ENCODE measurements around the gene VPS51. TPM values are rescaled to one million over a fixed set of nuclear protein-coding genes. Genes with fewer than 3 reads are reported as not detected.

Gene VPS51
- total and polyA plus RNA-seq, 9 of the 15 experiments (the other 6 are each of a cell fraction or from before 2014, with no cell fraction given): 1.8 to 143 (median 46.8) TPM

DNA sequence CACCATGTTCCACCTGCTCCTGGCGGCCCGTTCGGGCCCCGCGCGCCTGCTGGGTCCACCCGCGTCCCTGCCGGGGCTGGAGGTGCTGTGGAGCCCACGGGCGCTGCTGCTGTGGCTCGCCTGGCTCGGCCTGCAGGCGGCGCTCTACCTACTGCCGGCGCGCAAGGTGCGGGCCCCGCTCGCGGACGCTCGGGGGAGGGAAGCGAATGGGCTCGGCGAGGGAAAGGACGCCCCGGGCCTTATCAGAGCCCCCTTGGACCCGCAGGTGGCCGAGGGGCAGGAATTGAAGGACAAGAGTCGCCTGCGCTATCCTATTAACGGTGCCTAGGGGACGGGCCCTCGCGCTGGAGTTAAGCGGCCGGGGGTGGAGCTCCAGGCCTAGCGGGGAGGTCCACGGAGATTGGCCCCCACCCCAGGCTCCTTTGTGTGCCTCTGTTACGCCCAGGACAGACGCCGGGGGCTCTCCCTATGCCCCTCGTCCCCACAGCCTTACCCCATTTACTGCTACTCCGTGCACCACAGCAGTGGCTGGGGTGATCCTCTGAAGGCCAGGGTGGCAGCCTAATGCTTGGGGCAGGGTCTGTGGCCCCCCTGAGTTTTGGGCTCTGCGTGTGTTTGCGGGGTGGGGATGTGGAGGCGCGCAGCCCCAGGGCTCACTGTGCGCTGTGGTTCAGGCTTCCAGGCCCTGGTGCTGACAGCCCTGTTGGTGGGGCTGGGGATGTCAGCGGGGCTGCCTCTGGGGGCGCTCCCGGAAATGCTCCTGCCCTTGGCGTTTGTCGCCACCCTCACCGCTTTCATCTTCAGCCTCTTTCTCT, 16.7 kb downstream of the VPS51 start (continued):
- TF ChIP-seq, protein P1, sequence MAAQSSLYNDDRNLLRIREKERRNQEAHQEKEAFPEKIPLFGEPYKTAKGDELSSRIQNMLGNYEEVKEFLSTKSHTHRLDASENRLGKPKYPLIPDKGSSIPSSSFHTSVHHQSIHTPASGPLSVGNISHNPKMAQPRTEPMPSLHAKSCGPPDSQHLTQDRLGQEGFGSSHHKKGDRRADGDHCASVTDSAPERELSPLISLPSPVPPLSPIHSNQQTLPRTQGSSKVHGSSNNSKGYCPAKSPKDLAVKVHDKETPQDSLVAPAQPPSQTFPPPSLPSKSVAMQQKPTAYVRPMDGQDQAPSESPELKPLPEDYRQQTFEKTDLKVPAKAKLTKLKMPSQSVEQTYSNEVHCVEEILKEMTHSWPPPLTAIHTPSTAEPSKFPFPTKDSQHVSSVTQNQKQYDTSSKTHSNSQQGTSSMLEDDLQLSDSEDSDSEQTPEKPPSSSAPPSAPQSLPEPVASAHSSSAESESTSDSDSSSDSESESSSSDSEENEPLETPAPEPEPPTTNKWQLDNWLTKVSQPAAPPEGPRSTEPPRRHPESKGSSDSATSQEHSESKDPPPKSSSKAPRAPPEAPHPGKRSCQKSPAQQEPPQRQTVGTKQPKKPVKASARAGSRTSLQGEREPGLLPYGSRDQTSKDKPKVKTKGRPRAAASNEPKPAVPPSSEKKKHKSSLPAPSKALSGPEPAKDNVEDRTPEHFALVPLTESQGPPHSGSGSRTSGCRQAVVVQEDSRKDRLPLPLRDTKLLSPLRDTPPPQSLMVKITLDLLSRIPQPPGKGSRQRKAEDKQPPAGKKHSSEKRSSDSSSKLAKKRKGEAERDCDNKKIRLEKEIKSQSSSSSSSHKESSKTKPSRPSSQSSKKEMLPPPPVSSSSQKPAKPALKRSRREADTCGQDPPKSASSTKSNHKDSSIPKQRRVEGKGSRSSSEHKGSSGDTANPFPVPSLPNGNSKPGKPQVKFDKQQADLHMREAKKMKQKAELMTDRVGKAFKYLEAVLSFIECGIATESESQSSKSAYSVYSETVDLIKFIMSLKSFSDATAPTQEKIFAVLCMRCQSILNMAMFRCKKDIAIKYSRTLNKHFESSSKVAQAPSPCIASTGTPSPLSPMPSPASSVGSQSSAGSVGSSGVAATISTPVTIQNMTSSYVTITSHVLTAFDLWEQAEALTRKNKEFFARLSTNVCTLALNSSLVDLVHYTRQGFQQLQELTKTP (IDR thresholded peaks at IDR 0.05; ENCODE audit: low read depth in 1 of 2, partially characterized antibody in 2 of 2): peak in 1 of 2 experiments; percentile 25
- TF ChIP-seq, protein P2, sequence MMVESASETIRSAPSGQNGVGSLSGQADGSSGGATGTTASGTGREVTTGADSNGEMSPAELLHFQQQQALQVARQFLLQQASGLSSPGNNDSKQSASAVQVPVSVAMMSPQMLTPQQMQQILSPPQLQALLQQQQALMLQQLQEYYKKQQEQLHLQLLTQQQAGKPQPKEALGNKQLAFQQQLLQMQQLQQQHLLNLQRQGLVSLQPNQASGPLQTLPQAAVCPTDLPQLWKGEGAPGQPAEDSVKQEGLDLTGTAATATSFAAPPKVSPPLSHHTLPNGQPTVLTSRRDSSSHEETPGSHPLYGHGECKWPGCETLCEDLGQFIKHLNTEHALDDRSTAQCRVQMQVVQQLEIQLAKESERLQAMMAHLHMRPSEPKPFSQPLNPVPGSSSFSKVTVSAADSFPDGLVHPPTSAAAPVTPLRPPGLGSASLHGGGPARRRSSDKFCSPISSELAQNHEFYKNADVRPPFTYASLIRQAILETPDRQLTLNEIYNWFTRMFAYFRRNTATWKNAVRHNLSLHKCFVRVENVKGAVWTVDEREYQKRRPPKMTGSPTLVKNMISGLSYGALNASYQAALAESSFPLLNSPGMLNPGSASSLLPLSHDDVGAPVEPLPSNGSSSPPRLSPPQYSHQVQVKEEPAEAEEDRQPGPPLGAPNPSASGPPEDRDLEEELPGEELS (CRISPR knock-in tag; IDR thresholded peaks at IDR 0.05; ENCODE audit: borderline replicate concordance): peak; percentile 47; the same call in 1 of the 2 replicates
- no peak for TF ChIP-seq KAT2B (IDR thresholded peaks at IDR 0.05; ENCODE audit: low read depth, low read length)
- peak; percentile 71 for TF ChIP-seq RBM22 (IDR thresholded peaks at IDR 0.05; ENCODE audit: low read depth, low read length, poor library complexity, severe bottlenecking)
- TF ChIP-seq CBX1 (IDR thresholded peaks at IDR 0.05; ENCODE audit: low read depth): peak; percentile 84
- no peak for TF ChIP-seq PTRF (tag; IDR thresholded peaks at IDR 0.05)
- no peak for TF ChIP-seq ZNF764 (CRISPR knock-in tag; IDR thresholded peaks at IDR 0.05; ENCODE audit: low read depth)
- TF ChIP-seq HDAC1 (IDR thresholded peaks at IDR 0.05): peak in 1 of 2 experiments; percentile 73; a peak in 2 of 4 replicates
- no peak for TF ChIP-seq FOS (IDR thresholded peaks at IDR 0.05; ENCODE audit: extremely low read depth, insufficient read length)
- TF ChIP-seq, protein P3, sequence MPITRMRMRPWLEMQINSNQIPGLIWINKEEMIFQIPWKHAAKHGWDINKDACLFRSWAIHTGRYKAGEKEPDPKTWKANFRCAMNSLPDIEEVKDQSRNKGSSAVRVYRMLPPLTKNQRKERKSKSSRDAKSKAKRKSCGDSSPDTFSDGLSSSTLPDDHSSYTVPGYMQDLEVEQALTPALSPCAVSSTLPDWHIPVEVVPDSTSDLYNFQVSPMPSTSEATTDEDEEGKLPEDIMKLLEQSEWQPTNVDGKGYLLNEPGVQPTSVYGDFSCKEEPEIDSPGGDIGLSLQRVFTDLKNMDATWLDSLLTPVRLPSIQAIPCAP (CRISPR knock-in tag; IDR thresholded peaks at IDR 0.05; ENCODE audit: borderline replicate concordance): peak; percentile 55; the same call in 1 of the 2 replicates
- TF ChIP-seq FUS (optimal IDR thresholded peaks at IDR 0.05; ENCODE audit: low read depth, low read length): peak; percentile 66
- TF ChIP-seq ZBTB1 (CRISPR knock-in tag; IDR thresholded peaks at IDR 0.05; ENCODE audit: borderline replicate concordance, low read depth): peak; percentile 68
- peak; percentile 58 for TF ChIP-seq POLR2A (conservative IDR thresholded peaks at IDR 0.05)
- no peak for TF ChIP-seq ATF1 (CRISPR knock-in tag; IDR thresholded peaks at IDR 0.05)
- 0 out of 2 replicates have a peak, but pooled peaks have one; percentile 38 for TF ChIP-seq ATF1 (tag; IDR thresholded peaks at IDR 0.05)
- TF ChIP-seq SMARCA5 (IDR thresholded peaks at IDR 0.05): no peak
- TF ChIP-seq CREB1 (IDR thresholded peaks at IDR 0.05): peak; percentile 15; the same call in 1 of the 2 replicates
- peak; percentile 79 for TF ChIP-seq CREB1 (CRISPR knock-in tag; IDR thresholded peaks at IDR 0.05)
- TF ChIP-seq PPARD (CRISPR knock-in tag; IDR thresholded peaks at IDR 0.05): no peak

Data from K562 (cell line).